Measurements from ENCODE around the gene HK3.
"Not testable (repeated sequence)": the region's sequence is repeated elsewhere in the genome, so short reads cannot be mapped to it uniquely, and the experiment has no call there.

The HK3 gene

GRCh38 chr5:176884571-176884890, 14.6 kb downstream of the HK3 start:
- in situ Hi-C loops (cut with MboI; ENCODE audit: low sequenced_read_pairs): no loop called here

- in situ Hi-C loops (cut with MboI; ENCODE audit: low sequenced_read_pairs): no loop called here
Observed at GRCh38 chr5:176883700-176884570, 15.2 kb downstream of the HK3 start.

DNA sequence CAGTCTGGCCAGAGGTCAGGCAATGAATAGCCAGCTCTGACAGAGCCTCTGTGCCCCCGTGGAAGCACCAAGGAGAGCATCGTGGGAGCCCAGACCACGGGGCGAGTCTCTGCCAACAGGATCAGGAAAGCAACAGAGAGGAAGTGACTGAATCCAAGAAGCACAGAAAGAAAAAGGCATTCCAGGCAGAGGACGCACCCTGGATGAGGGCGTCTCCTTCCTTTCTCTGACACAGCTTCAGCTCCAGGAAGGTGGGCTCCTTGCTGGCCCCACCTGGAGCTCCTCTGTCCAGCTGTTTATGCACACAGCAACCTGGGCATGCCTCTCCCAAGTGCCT, 16.6 kb downstream of the HK3 start:
- in situ Hi-C loops (cut with MboI; ENCODE audit: low sequenced_read_pairs): no loop called here

DNA sequence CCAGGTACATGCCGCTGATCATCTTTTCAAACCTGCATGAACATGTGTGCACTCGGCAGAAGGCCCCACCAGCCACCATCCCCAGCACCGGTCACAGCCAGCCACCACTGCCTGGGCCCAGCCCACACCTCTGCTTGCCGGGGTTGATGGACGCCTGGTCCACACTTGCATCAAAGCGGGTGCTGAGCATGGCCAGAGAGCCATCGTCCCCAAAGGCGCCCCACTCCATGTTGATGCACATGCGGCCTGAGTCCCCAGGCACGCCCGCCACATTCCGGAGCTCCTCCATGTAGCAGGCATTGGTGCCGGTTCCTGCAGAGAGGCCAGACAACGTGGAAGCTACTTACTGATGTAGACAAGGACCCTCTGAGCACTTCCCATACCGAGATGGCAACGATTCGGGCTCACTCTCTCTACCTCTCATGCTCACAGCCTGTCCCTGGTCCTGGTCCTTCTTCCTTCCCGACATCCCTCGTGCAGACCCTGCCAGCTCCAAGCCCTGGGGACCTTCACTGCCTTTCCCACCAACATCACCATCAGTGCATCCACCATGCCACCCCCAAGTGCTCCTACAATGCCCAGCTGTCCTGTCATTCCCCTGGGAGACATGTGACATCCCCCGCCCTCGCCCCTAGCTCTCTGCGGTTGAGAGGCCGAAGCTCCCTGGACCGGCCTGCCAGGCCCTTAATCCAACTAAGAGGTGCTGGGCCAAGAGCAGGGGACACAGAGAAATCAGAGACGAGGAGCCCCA, 17.2 kb downstream of the HK3 start:
- in situ Hi-C loops (cut with MboI; ENCODE audit: low sequenced_read_pairs): no loop called here

- in situ Hi-C loops (cut with MboI; ENCODE audit: low sequenced_read_pairs): no loop called here
Observed at GRCh38 chr5:176881021-176881749, 18.0 kb downstream of the HK3 start.

GRCh38 chr5:176880366-176881020, 18.7 kb downstream of the HK3 start:
- in situ Hi-C loops (cut with MboI; ENCODE audit: low sequenced_read_pairs): no loop called here

DNA sequence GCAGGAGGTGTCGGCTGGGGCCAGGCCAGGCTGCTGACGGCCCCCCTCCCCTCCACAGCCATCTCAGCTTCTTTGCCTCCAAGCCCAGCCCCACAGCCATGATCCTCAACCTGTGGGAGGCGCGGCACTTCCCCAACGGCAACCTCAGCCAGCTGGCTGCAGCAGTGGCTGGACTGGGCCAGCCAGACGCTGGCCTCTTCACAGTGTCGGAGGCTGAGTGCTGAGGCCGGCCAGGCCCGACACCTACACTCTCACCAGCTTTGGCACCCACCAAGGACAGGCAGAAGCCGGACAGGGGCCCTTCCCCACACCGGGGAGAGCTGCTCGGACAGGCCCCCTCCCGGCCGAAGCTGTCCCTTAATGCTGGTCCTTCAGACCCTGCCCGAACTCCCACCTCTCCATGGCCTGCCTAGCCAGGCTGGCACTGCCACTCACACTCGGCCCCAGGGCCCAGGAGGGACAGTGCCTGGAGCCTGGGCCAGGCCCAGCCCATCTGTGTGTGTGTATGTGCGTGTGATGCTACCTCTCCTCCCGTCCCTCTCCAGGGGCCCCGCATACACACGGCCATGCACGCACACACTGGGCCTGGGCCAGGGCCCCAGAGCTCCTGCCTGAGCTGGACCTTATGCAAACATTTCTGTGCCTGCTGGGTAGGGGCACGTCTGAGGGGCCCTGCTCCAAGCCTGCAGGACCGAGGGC, 19.3 kb downstream of the HK3 start:
- in situ Hi-C loops (cut with MboI; ENCODE audit: low sequenced_read_pairs): no loop called here

DNA sequence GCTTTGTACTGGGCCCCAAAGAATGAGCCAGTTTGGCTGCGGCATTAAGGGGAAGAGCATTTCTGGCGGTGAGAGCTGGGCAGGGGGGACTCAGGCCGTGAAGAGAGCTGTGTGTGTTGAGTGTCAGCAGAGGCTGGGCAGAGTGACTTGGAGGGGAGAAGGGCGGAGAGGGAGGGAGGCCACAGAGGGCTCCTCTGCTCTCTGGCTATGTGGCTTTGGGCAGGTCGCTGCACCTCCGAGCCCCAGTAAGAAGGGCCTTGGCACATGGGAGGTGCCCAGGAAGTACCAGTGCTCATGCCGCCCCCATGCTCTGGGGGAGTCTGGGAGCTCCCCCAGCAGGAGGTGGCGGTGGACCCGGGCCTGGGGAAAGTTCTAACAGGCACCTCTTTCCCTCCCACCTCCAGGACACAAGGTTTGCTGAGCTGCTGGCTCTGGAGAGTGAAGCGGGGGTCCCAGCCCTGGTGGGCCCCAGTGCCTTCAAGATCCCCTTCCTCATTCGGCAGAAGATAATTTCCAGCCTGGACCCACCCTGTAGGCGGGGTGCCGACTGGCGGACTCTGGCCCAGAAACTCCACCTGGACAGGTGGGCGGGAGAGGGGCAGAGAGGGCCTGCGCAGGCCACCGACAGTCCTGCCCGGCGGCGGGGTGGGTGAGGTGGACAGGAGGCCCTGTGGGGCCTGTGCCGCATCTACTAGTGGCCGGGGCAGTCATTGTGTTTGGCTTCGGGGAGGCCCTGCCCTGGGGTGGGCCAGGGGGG, 20.1 kb downstream of the HK3 start:
- in situ Hi-C loops (cut with MboI; ENCODE audit: low sequenced_read_pairs): no loop called here

GRCh38 chr5:176878463-176878862, 20.7 kb downstream of the HK3 start:
- in situ Hi-C loops (cut with MboI; ENCODE audit: low sequenced_read_pairs): no loop called here

GRCh38 chr5:176877793-176878331, 21.3 kb downstream of the HK3 start:
- in situ Hi-C loops (cut with MboI; ENCODE audit: low sequenced_read_pairs): no loop called here

DNA sequence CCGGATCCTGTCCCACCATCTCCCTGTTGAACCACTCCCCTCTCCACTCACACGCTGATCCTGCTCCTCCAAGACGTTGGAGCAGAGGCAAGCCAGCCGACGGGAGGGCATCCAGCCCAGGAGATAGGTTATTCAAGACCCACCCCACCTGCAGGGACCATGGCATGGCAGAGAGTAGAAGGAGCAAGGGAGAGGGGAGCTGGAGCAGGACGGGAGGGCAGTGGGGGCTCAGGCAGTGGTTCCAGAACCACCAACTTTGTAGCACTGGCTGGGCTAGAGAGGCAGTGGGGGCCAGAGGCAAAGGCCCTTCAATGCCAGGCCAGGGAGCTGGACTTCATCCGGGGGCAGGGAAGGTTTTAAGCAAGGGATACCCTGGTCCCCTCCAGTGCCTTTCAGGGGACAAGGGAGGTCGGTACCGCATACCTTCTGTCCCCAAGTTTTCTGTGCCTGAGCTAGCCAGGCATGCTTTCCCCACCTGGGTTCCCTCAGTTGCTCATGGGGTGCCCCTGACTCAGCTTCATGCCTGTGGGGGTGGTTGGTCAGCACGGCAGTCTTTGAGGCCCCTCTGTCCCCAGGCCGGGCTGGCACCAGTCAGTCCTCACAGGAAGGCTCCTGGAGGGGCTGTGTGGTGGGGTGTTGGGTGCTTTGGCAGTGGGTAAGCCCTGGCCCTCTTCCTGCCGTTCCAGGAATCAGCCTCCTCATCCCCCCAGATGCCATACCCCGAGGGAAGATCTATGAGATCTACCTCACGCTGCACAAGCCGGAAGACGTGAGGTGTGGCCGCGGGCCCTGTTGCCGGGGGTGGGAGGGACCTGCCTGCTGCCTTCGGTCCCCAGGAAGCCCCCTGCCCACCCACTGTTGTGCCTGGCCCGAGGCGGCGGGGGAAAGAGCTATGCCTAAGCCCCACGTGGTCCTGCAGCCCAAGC, 22.4 kb downstream of the HK3 start:
- in situ Hi-C loops (cut with MboI; ENCODE audit: low sequenced_read_pairs): no loop called here

- in situ Hi-C loops (cut with MboI; ENCODE audit: low sequenced_read_pairs): no loop called here
Observed at GRCh38 chr5:176875783-176876505, 23.2 kb downstream of the HK3 start.

DNA sequence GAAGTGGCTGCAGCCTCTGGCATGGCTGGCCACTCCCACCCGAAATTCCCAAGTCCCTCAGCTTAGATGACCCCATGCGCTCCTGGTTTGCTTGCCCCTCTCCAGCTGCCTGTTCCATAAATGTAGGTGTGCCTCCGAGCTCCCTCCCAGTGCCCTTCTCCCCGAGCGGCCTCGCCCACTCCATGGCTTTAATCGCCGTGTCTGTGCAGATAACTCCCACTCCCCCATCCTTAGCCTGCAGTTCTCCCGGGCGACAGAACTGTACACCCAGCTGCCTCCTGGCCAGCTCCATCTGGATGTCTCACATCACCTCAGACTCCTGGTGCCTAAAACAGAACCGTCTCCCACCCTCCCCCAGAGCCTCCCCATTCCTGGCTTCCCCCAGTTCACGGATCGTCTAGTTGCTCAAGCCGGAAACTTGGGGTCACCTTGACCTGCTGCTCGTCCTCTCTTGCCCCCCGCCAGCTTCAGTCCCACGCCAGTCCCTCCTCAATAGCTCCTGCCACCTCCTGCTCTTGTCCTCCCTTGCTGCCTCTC, 24.1 kb downstream of the HK3 start:
- in situ Hi-C loops (cut with MboI; ENCODE audit: low sequenced_read_pairs): no loop called here

- in situ Hi-C loops (cut with MboI; ENCODE audit: low sequenced_read_pairs): no loop called here
Observed at GRCh38 chr5:176874198-176874780, 24.9 kb downstream of the HK3 start.

DNA sequence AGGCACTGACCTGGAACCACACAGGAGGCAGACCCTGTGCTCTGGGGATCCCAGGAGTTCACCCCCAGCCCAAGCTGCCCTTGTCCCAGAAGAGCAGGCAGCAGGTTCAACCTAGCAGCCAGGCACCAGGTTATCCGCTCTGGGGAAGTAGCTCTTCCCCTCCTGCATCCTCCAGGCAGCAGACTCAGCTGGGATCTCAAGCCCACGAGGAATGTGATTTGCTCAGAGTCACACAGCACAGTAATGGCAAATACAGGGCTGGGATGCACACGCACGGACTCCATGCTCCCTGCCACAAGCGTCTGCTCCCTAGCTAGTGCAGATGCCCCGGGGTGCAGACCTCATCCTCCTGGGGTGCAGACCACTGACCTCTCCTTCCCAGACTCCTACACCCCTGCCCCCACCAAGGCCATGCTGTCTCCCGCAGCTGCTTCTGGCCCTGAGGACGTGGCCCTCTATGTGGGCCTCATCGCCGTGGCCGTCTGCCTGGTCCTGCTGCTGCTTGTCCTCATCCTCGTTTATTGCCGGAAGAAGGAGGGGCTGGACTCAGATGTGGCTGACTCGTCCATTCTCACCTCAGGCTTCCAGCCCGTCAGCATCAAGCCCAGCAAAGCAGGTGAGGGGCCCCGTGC, 25.5 kb downstream of the HK3 start:
- in situ Hi-C loops (cut with MboI; ENCODE audit: low sequenced_read_pairs): no loop called here

DNA sequence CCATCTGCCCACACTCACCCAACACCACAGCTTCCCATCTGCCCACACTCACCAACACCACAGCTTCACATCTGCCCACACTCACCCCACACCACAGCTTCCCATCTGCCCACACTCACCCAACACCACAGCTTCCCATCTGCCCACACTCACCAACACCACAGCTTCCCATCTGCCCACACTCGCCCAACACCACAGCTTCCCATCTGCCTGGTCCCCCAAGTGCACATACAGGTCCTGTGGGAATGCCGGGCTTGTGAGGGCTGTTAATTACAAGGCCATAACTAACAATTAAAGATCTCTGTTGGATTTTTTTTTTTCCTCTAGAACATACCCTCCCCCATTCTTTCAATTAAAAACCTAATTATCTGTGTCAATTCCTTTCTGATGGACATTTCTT, 26.1 kb downstream of the HK3 start:
- in situ Hi-C loops (cut with MboI; ENCODE audit: low sequenced_read_pairs): not testable (repeated sequence)

GRCh38 chr5:176872586-176872985, 26.6 kb downstream of the HK3 start:
- in situ Hi-C loops (cut with MboI; ENCODE audit: low sequenced_read_pairs): not testable (repeated sequence)
